Measurements from ENCODE around the gene SLC35E4. TPM values are rescaled to one million over a fixed set of nuclear protein-coding genes. Genes with fewer than 3 reads are reported as not detected.
A peak's percentile ranks its signal among the peaks of the same experiment; 100 is the strongest.
"Not testable (repeated sequence)": the region's sequence is repeated elsewhere in the genome, so short reads cannot be mapped to it uniquely, and the experiment has no call there.

SLC35E4 gene
- total and polyA plus RNA-seq, 2 experiments from 2014 or later = 2.6 to 11.3 TPM

DNA sequence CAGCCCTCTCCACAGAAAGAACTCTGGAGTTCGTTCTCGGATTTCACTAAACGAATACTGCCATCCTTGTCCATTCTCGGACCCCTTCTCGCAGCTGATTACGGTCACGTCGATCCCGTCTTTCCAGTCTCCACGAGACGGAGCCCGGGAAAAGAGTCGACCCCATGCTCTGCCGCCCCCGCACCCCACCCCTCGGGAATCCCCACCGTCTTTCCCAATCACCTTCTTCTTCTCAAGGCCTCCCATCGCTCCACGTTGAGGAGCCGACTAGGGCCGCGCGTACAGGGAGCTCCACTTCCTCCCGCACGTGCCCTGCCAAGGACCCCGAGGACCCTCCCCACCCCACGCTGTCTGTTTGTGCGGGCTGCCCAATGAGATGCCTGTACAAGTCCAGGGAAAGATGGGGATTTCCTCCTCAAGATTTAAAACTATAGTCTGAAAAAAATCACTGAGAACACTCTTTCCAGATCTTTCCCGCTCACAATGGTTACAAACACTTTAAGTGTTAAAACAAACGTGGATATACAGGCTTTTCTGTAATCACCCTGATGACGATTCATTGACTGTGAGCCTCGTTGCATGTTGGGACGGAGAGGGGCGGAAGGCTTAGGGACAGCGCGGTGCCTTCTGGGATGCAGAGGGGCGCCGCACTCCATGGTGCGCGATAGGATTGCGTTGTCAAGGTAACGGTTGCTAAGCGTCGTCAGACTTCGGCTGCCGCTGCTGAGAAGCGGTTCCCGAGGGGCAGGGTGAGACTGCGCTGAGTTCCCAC lies 43.8 kb upstream of the SLC35E4 start, which contains the start of gene PES1 (continued):
- TF ChIP-seq, protein P1, sequence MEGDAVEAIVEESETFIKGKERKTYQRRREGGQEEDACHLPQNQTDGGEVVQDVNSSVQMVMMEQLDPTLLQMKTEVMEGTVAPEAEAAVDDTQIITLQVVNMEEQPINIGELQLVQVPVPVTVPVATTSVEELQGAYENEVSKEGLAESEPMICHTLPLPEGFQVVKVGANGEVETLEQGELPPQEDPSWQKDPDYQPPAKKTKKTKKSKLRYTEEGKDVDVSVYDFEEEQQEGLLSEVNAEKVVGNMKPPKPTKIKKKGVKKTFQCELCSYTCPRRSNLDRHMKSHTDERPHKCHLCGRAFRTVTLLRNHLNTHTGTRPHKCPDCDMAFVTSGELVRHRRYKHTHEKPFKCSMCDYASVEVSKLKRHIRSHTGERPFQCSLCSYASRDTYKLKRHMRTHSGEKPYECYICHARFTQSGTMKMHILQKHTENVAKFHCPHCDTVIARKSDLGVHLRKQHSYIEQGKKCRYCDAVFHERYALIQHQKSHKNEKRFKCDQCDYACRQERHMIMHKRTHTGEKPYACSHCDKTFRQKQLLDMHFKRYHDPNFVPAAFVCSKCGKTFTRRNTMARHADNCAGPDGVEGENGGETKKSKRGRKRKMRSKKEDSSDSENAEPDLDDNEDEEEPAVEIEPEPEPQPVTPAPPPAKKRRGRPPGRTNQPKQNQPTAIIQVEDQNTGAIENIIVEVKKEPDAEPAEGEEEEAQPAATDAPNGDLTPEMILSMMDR (conservative IDR thresholded peaks at IDR 0.05; ENCODE audit: low read depth in 2 of 2) = no peak
- no peak for TF ChIP-seq NANOG (IDR thresholded peaks at IDR 0.05; ENCODE audit: borderline replicate concordance)
- TF ChIP-seq, protein P2, sequence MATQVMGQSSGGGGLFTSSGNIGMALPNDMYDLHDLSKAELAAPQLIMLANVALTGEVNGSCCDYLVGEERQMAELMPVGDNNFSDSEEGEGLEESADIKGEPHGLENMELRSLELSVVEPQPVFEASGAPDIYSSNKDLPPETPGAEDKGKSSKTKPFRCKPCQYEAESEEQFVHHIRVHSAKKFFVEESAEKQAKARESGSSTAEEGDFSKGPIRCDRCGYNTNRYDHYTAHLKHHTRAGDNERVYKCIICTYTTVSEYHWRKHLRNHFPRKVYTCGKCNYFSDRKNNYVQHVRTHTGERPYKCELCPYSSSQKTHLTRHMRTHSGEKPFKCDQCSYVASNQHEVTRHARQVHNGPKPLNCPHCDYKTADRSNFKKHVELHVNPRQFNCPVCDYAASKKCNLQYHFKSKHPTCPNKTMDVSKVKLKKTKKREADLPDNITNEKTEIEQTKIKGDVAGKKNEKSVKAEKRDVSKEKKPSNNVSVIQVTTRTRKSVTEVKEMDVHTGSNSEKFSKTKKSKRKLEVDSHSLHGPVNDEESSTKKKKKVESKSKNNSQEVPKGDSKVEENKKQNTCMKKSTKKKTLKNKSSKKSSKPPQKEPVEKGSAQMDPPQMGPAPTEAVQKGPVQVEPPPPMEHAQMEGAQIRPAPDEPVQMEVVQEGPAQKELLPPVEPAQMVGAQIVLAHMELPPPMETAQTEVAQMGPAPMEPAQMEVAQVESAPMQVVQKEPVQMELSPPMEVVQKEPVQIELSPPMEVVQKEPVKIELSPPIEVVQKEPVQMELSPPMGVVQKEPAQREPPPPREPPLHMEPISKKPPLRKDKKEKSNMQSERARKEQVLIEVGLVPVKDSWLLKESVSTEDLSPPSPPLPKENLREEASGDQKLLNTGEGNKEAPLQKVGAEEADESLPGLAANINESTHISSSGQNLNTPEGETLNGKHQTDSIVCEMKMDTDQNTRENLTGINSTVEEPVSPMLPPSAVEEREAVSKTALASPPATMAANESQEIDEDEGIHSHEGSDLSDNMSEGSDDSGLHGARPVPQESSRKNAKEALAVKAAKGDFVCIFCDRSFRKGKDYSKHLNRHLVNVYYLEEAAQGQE (IDR thresholded peaks at IDR 0.05; ENCODE audit: unreplicated experiment) = no peak
- no peak for TF ChIP-seq ZNF331 (CRISPR knock-in tag; IDR thresholded peaks at IDR 0.05; ENCODE audit: low read depth)
- TF ChIP-seq EZH2 (IDR thresholded peaks at IDR 0.05; ENCODE audit: low read depth, unreplicated experiment) = no peak
- peak; percentile 94; the same call in 1 of the 2 replicates for TF ChIP-seq ETS1 (IDR thresholded peaks at IDR 0.05)

DNA sequence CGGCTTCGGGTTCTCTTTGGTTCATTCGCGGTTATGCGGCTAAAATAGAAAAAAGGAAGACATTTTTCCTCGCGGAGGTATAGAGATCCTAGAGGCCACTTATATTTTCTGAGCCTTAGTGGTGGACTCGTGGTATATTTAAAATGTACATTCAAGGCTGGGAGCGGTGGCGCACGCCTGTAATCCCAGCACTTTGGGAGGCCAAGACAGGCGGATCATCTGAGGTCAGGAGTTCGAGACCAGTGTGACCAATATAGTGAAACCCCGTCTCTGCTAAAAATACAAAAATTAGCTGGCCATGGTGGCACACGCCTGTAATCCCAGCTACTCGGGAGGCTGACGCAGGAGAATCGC lies 43.2 kb upstream of the SLC35E4 start:
- not testable (repeated sequence) for H3K4me3 ChIP-seq, ATAC-seq

More for the DNA sequence above, 43.2 kb upstream of the SLC35E4 start:
- not testable (repeated sequence) for H3K27me3 Mint-ChIP-seq (ENCODE audit: insufficient read depth, low read depth, poor library complexity); H3K4me1 ChIP-seq (ENCODE audit: insufficient read depth); H3F3A ChIP-seq (replicated peaks; ENCODE audit: low read depth); H3K9me3 Mint-ChIP-seq; H3K27ac ChIP-seq (ENCODE audit: low read depth); H2AFZ ChIP-seq; DNase-seq (ENCODE audit: low spot score); H4K20me1 ChIP-seq (replicated peaks; ENCODE audit: insufficient read depth); H3K27ac Mint-ChIP-seq; H3K4me1 Mint-ChIP-seq; H3K27me3 ChIP-seq (ENCODE audit: insufficient read depth); H3K4me3 Mint-ChIP-seq; H3K4me2 ChIP-seq; H3K9me2 ChIP-seq (ENCODE audit: insufficient read depth)
- H3K36me3 Mint-ChIP-seq (ENCODE audit: low read depth) = peaks cover 21% of the 10 kb centered on the region
- Histone ChIP-seq H3K36me3 (ENCODE audit: insufficient read depth) (peaks cover 11% of the 10 kb centered on the region), H3K79me2 (replicated peaks; ENCODE audit: insufficient read depth) (peaks cover 31% of the 10 kb centered on the region)
